KOPT-K1 (cell line): ENCODE data around the gene LTBP4.
"Not testable (repeated sequence)": the region's sequence is repeated elsewhere in the genome, so short reads cannot be mapped to it uniquely, and the experiment has no call there.

Source experiments
- H3K27ac ChIP-seq: fragments of 200-600 bp; sonication (generic); 2 replicates; pipeline ENCODE4 v1.5.1; 2016; ENCODE audit warnings: antibody characterized with exemption, mild to moderate bottlenecking, low read depth, low read length; ENCODE audit not compliant: poor library complexity, severe bottlenecking
- H3K36me3 ChIP-seq: fragments of 200-600 bp; sonication (generic); 2 replicates; pipeline ENCODE4 v1.5.1; 2017; ENCODE audit warnings: antibody characterized with exemption, mild to moderate bottlenecking, low read length, moderate library complexity; ENCODE audit not compliant: insufficient read depth
- H3K9me3 ChIP-seq: fragments of 200-600 bp; sonication (generic); 2 replicates; pipeline ENCODE4 v1.5.1; 2017; ENCODE audit warnings: antibody characterized with exemption, low read length, mild to moderate bottlenecking; ENCODE audit not compliant: insufficient read depth, poor library complexity, severe bottlenecking

Gene LTBP4, protein sequence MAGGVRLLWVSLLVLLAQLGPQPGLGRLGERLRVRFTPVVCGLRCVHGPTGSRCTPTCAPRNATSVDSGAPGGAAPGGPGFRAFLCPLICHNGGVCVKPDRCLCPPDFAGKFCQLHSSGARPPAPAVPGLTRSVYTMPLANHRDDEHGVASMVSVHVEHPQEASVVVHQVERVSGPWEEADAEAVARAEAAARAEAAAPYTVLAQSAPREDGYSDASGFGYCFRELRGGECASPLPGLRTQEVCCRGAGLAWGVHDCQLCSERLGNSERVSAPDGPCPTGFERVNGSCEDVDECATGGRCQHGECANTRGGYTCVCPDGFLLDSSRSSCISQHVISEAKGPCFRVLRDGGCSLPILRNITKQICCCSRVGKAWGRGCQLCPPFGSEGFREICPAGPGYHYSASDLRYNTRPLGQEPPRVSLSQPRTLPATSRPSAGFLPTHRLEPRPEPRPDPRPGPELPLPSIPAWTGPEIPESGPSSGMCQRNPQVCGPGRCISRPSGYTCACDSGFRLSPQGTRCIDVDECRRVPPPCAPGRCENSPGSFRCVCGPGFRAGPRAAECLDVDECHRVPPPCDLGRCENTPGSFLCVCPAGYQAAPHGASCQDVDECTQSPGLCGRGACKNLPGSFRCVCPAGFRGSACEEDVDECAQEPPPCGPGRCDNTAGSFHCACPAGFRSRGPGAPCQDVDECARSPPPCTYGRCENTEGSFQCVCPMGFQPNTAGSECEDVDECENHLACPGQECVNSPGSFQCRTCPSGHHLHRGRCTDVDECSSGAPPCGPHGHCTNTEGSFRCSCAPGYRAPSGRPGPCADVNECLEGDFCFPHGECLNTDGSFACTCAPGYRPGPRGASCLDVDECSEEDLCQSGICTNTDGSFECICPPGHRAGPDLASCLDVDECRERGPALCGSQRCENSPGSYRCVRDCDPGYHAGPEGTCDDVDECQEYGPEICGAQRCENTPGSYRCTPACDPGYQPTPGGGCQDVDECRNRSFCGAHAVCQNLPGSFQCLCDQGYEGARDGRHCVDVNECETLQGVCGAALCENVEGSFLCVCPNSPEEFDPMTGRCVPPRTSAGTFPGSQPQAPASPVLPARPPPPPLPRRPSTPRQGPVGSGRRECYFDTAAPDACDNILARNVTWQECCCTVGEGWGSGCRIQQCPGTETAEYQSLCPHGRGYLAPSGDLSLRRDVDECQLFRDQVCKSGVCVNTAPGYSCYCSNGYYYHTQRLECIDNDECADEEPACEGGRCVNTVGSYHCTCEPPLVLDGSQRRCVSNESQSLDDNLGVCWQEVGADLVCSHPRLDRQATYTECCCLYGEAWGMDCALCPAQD (N-terminal part only)

DNA sequence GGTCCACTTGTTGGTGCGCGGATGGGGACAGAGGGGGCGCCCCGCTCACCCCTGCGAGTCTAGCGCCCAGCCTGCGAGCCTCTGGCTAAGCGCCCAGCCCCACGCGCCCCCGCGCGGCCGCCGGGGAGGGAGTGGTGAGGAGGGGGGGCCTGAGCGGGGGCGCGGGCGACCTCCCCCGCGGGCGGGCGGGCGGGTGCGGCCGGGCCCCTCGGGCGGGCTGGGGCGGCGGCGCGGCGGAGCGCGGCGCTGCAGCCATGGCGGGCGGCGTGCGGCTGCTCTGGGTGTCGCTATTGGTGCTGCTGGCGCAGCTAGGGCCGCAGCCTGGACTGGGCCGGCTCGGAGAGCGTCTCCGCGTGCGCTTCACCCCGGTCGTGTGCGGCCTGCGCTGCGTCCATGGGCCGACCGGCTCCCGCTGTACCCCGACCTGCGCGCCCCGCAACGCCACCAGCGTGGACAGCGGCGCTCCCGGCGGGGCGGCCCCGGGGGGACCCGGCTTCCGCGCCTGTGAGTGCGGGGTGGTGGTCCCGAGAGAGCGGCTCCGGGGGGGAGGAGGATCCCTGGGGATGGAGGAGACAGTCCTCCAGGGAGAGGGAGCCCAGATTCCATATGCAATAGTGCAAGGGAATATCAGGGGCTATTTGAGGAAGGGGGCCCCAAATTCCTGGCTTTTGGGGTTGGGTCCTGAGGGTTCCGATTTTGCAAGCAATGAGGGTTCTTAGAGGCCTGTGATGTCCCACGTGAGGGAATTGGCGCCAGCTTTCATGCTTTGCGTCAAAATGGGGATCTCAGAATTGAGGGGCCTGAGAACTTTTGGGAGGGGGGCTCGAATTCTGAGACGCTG is at the start of gene LTBP4:
TSS of gene LTBP4 (plus strand) at position 236 of the 841 bp plus-strand sequence. CDS start at position 255, 19 bp downstream.
- Histone ChIP-seq H3K36me3 (no peaks in the 10 kb centered on the region), H3K9me3 (no peaks in the 10 kb centered on the region), H3K27ac (no peak within 1 kb of the TSS)

DNA sequence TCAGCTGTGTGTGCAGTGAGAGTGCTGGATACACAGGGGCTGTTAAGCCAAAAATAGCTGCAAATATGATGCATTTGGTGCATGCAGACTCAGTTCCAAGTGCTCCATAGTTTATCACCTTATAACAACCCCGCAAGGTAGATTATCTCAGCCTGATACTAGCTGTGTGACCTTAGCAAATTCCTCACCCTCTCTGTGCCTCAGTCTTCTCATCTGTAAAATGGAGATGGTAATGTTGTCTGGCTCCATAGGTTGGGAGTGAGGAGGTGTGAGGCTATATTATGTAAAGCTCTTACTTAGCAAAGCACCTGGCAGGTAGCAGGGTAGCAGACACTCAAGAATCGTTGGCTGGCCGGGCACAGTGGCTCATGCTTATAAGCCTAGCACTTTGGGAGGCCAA is 48.3 kb upstream of the LTBP4 start:
- no peaks in the 10 kb centered on the region for H3K9me3 ChIP-seq

DNA sequence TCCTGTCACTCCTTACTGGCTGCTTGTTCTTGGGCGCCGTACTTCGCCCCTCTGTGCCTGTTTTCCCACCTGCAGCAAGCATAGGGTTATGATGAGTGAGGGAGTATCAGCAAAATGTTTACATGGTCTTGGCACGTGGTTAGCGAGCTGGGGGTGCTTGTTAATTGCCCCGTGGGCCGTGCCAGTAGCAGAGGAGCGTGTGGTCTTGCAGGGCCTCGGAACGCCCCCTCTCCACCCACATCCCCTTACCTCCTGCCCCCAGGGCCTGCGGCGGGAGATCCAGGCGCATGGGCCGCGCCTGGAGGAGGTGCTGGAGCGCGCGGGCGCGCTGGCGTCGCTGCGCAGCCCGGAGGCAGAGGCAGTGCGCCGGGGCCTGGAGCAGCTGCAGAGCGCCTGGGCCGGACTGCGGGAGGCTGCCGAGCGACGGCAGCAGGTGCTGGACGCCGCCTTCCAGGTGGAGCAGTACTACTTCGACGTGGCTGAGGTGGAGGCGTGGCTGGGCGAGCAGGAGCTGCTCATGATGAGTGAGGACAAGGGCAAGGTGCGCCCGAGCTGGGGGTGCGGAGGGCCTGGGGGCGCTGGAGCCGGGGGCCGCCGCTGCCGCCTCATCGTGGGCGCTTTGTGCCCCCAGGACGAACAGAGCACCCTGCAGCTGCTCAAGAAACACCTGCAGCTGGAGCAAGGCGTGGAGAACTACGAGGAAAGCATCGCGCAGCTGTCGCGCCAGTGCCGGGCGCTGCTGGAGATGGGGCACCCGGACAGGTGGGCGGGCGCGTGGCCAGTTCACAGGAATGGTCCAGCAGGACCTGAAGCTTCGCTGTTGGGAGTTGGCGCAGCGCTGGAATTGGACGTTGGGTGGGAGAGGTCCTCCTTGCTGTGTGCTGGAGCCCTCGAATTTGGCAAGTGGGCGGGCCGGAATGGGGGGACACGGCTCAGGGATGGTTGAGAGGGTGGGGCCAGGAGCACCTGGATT is 47.0 kb upstream of the LTBP4 start:
- H3K36me3 ChIP-seq = no peaks in the 10 kb centered on the region
- no peaks in the 10 kb centered on the region for H3K9me3 ChIP-seq
- no peak overlapping the region for H3K27ac ChIP-seq

More for the DNA sequence above, 48.3 kb upstream of the LTBP4 start:
- Histone ChIP-seq H3K36me3 (no peaks in the 10 kb centered on the region), H3K27ac (no peak overlapping the region)

DNA sequence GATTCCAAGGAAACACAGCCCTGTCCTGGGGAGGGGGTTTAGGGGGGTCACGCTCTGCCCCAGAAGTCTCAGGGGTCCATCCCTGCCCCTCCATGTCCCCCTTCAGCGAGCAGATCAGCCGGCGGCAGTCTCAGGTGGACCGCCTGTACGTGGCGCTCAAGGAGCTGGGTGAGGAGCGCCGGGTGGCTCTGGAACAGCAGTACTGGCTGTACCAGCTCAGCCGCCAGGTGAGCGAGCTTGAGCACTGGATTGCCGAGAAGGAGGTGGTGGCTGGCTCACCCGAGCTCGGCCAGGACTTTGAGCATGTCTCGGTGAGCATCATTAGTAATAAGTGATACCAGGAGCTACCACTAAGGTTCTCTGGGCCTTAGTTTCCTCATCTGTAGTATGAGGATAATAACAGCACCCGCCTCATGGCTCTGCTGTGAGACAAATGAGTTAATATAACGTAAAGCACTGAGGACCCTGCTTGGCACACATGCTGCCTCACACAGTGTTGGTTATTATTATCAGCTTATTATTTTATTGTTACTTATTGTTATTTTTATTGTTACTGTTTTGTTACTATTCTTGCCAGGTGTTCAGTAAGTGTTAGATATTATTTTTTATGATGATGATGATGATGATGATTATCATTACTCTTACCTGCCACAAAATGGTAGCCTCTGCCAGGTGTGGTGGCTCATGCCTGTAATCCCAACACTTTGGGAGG is 45.0 kb upstream of the LTBP4 start:
- H3K27ac ChIP-seq = no peak overlapping the region
- H3K36me3 ChIP-seq = no peaks in the 10 kb centered on the region
- no peaks in the 10 kb centered on the region for H3K9me3 ChIP-seq

DNA sequence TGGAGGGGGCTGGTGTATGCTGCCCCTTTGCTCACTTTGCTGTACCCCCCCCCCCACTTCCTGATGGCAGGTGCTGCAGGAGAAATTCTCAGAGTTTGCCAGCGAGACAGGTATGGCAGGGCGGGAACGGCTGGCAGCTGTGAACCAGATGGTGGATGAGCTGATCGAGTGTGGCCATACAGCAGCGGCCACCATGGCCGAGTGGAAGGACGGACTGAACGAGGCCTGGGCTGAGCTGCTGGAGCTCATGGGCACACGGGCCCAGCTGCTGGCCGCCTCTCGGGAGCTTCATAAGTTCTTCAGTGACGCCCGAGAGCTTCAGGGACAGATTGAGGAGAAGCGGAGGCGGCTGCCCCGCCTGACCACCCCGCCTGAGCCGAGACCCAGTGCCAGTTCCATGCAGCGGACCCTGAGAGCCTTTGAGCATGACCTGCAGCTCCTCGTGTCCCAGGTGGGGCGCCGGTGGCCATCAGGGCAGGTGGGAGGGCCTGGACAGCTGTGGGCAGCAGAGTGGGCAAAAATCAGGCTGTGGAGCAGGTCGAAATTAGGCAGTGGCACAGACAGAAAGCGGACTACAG is 44.1 kb upstream of the LTBP4 start:
- Histone ChIP-seq H3K9me3 (no peaks in the 10 kb centered on the region), H3K27ac (no peak overlapping the region)

DNA sequence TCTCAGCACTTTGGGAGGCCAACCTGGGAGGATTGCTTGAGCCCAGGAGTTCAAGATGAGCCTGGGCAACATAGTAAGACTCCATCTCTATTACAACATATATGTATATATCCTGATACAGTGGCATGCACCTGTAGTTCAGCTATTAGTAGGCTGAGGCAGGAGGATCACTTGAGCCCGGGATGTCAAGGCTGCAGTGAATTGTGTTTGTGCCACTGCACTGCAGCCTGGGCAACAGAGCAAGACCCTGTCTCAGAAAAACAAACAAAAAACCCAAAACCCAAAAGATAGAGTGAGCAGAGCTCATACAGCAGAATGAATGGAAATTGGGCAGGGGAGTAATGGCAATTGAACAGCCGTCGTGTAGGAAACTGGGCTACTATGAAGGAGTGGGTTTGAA is 41.8 kb upstream of the LTBP4 start:
- no peaks in the 10 kb centered on the region for H3K9me3 ChIP-seq
- H3K27ac ChIP-seq = no peak overlapping the region
- H3K36me3 ChIP-seq = no peaks in the 10 kb centered on the region

More for the DNA sequence above, 44.1 kb upstream of the LTBP4 start:
- no peaks in the 10 kb centered on the region for H3K36me3 ChIP-seq

DNA sequence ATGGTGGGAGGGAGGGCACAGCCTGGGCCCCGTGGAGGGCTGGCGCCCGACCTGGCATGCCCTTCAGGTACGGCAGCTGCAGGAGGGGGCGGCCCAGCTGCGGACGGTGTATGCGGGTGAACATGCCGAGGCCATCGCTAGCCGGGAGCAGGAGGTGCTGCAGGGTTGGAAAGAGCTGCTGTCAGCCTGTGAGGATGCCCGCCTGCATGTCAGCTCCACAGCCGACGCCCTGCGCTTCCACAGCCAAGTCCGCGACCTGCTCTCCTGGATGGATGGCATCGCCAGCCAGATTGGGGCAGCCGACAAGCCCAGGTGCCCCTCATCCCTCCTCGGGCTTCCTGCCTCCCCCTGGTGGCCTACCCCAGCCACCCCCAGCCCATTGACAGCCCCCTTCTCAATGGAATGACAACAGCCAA is 41.1 kb upstream of the LTBP4 start:
- Histone ChIP-seq H3K27ac (no peak overlapping the region), H3K9me3 (no peaks in the 10 kb centered on the region), H3K36me3 (no peaks in the 10 kb centered on the region)

DNA sequence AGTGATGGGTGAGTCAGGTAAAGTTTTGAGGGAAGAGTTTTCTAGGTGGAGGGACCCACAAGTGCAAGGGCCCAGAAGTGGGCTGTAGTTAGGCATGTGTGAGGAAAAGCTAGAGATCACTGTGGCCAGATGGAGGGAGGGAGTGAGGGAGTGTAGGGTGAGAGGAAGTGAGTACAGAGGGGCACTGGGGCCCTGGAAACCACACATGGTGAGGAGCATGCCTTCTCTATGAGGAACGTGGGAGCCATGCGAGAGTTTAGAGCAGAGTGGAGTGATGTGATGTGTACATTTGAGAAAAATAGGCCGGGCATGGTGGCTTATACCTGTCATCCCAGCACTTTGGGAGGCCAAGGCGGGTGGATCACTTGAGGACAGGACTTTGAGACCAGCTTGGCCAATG is 39.2 kb upstream of the LTBP4 start:
- Histone ChIP-seq H3K36me3 (no peaks in the 10 kb centered on the region), H3K9me3 (no peaks in the 10 kb centered on the region), H3K27ac (no peak overlapping the region)

DNA sequence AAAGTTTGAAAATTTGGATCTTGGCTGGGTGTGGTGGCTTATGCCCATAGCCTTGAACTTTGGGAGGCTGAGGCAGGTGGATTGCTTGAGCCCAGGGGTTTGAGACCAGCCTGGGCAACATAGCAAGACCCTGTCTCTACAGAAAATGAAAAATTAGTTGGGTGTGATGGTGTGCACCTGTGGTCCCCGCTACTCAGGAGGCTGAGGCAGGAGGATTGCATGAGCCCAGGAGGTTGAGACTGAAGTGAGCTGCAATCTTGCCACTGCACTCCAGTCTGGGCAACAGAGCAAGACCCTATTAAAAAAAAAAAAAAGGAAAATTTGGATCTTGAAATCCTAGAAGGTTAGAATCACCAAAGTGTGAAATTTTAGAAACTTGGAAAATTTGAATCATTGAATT is 36.6 kb upstream of the LTBP4 start:
- H3K36me3 ChIP-seq, H3K9me3 ChIP-seq, H3K27ac ChIP-seq: not testable (repeated sequence)

DNA sequence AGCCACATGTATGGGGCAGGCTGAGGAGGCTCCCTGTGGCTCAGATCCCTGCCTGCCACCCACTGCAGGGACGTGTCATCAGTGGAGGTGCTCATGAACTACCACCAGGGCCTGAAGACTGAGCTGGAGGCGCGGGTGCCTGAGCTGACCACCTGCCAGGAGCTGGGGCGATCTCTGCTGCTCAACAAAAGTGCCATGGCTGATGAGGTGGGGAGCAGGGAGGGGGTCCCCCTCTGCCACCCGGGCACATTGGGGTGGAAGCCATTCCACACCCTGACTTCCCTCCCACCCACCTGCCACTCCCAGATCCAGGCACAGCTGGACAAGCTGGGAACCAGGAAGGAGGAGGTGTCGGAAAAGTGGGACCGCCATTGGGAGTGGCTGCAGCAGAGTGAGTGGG is 35.8 kb upstream of the LTBP4 start:
- no peak overlapping the region for H3K27ac ChIP-seq
- no peaks in the 10 kb centered on the region for H3K36me3 ChIP-seq
- no peaks in the 10 kb centered on the region for H3K9me3 ChIP-seq

DNA sequence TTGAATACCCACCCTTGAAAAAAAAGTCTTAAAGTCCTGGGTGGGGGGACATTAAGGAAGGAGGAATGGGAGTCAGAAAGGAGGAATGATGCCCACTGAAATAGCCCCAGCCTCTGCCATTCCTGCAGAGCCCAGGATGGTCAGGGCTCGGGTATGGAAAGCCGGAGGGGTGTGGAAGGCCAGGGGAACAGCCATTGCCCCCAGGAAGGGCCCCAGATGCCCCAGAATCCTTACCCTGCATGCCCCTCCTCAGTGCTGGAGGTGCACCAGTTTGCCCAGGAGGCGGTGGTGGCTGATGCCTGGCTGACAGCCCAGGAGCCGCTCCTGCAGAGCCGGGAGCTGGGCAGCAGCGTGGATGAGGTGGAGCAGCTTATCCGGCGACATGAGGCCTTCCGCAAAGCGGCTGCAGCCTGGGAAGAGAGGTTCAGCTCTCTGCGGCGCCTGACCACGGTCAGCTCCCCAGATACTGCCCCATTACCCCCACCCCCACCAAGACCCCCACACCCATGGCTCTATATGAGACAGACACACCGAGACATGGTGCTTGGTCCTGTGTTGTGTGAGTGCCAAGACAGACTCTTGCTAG is 35.2 kb upstream of the LTBP4 start:
- no peaks in the 10 kb centered on the region for H3K36me3 ChIP-seq
- H3K9me3 ChIP-seq = no peaks in the 10 kb centered on the region
- no peak overlapping the region for H3K27ac ChIP-seq

DNA sequence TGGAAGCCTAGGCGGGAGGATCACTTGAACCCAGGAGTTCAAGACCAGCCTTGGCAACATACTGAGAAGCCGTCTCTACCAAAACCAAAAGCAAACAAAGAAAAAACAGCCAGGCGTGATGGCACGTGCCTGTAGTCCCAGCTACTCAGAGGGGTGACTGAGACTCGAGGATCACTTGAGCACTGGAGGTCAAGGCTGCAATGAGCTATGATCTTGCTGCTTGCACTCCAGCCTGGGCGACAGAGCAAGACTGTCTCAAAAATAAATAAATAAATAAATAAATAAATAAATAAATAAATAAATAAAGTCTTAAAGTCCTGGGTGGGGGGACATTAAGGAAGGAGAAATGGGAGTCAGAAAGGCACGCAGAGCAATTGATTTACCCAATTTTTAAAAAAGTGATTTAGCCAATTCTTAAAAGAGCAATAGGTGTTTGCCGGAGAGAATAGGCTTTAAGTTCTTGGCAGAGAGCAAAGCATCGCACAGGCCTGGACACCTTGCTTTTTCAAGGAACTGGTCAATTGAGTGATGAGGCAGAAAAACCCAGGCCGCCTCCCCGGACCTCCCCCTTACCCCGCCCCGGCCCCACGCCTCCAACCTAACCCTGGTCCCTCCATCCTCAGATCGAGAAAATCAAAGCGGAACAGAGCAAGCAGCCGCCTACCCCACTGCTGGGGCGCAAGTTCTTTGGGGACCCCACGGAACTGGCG is 34.0 kb upstream of the LTBP4 start:
- H3K9me3 ChIP-seq = no peaks in the 10 kb centered on the region

More for the DNA sequence above, 34.0 kb upstream of the LTBP4 start:
- Histone ChIP-seq H3K27ac (no peak overlapping the region), H3K36me3 (no peaks in the 10 kb centered on the region)
